HG03575 (cell line): Measurements from ENCODE around the gene BRD2.
A peak's percentile ranks its signal among the peaks of the same experiment; 100 is the strongest.

Experiments
- ATAC-seq: cut with Tn5 transposase; IDR thresholded peaks from one replicate; pipeline ENCODE4 v1.9.1; 2021; ENCODE audit not compliant: unreplicated experiment, insufficient number of reproducible peaks, low FRiP score; ENCODE audit errors: extremely low read depth

The BRD2 gene

DNA sequence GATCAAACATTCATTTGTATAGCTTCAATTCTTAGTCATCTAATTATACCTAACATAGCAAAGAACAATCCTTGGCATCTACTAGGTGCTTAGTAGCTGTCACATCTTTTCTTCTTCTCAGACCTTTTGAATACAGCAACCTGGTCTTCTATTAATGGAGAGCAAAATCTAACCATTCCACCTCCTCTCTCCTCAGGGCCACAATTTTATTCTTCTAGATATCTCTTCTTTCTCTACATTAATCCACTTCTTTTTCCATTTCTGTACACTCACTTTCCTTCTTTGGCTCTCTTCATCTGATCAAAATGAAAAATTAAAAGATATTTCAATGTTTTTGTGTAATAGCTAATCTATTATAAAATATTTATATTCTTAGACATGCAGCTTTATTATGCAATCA, 50.0 kb downstream of the BRD2 start:
- ATAC-seq, result no peak

DNA sequence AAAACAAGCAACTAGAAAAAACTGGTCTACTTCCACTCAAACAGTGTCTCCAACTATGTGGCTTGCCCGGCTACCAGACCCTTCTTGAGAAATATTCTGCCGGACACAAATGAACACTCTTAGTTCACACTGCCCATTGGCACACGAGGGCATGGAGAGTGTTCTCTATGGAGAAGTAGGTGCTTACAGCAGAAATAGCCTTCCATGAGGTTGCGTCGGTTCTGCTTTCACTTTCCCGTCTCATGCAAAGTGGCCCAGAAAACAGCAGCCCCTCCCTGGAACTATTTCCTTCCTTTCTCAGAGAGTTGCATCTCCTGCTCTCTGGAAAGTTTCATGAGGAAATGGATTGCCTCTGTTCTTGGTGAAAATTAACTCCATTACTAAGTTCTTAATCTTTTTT, 50.5 kb downstream of the BRD2 start:
- peak; percentile 37 for ATAC-seq

DNA sequence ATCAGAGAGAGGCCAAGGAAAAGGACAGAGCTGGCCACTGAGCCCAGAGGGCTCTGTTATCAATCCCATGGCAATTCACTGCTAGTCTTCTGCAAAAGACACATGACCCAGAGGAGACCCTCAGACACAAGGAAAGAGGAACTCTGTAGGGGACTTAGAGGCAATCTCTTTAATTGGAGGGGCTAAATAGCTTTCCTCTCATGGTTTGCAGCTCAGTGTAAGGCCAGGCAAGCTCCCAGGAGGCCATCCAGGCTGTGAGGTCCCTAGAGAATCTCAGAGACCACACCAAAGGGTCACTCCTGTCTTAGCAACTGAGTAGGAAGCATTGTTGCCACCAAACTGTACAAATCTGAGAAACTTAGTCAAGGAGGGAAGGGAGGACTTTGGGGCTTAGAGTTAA, 51.0 kb downstream of the BRD2 start:
- ATAC-seq, result no peak

DNA sequence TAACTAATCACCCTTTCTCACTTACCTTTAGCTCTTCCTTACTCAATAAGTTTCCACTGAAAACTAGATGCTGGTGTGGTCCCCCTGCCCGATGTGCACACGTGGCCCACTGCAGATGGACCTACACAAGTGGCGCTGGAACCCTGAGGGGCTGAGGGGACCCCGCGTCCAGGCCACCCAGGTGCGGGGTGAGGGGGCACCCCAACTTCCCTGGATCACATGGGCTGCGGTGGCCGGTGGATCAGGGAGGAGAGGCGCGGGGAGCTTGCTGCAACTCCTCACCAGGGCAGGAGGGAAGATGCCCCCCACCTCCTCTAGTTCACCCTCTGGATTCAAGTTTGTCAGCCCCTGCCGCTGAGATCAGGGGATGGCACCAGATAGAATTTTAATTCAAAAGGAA, 53.5 kb downstream of the BRD2 start:
- no peak for ATAC-seq

DNA sequence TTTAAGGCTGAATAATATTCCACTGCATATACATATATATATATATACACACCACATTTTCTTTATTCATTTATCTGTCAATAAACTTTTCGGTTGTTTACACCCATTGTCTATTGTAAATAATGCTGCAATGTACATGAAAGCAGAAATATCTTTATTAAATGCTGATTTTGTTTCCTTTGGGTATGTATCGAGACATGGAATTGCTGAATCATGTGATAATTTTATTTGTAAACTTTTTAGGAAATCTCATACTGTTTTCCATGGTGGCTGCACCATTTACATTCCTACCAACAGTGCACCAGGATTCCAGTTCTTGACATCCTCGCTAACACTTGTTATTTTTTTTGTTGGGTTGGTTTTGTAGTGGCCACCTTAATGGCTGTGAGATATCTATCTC, 55.1 kb downstream of the BRD2 start:
- no peak for ATAC-seq

DNA sequence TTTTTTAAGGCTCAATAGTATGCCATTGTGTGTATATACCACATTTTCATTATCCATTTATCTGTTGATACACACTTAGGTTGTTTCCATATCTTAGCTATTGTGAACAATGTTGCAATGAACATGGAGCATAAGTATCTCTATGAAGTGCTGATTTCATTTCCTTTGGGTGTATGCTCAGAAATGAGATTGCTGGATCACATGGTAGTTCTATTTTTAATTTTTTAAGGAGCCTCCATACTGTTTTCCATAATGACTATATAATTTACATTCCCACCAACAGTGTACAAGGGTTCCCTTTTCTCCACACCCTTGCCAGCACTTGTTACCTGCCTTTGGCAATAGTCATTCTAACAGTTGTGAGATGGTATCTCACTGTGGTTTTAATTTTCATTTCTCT, 56.1 kb downstream of the BRD2 start:
- ATAC-seq, result no peak

DNA sequence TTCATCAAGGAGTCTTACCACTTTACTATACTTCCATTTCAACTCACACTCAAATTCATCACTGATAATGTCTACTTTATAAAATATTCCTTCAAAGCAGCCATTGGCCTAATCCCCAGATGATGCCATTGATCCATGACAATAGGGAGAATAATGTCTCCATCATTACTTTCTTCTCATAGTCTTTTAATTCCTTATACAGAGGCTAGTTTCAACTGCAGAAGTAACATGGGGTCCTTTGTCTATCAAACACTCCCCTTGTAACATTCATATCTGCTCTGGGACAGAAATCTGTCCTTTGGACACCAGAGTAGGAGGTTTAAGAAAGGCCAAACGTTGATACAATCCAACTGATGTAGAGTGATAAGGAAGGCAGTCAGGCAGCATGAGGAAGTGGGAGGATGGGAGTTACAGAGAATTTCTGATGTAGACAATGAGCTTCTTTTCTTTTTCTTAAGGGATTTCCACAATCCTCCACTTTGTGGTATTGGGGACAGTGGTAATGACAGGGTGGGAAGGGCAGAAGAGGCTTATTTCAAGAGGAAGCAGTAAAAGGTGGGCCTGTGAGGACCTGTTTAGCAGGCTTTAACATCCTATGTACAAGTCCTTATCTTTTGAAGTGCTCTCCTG, 59.9 kb downstream of the BRD2 start:
- ATAC-seq, result no peak

DNA sequence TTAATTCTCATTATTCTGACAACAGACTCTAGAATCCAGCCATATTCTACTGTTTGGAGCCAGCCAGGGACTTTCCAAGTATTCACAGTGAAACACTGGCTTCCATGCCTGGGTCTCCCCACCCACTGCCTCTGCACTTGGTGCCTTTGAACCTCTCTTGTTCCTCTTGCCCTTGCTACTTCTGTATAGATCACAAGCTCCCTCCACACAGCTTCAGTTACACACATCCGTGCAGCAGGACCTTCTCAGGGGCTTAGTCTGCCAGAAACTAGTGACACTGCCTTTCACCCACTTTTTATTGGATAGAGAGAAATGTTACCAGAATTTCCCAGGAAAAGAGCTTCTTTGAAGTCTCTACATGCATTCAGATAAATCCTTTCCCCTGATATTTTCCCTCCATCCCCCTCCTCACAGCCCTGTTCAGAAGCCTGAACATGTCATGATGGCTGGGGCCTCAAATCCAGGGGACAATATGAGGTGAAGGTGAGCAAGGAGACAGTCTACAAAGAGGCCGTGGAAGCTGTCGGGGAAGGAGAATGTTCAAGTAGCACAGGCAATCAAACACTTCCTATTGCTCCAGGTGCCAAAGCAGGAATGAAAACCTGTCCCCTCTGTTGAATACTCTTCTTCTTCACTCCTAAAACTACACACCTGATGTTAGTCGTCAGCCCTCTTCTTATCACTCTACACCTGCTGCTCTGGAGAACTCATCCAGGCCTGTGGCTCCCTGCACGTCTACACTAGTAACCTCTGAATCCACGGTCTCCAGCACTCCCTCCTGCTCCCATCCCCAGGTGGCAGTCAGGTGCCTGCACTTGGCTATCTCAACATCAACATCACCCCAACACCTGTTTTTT, 61.2 kb downstream of the BRD2 start:
- no peak for ATAC-seq

DNA sequence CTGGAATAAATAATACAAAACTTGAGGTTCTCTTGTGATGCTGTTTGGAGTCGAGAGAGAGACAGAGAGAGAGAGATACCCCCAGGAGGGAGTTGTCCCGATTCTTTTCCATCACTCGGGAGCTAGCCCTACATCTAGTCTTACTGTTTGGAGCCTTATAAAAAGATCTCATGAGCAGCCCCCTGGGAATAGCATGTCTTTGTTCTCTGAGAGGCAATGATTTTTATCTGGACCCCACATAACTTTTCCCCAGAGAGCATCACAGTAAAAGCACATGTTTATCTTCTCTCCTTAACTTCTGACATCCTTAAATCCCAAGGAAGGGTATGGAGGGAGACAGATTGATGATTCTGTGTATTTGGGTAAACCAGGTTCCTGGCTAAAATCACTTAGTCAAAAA, 61.9 kb downstream of the BRD2 start:
- no peak for ATAC-seq
